NOMO-1 treated with DMSO at 0.1 percent for 48 hours (cell line): ENCODE measurements around the gene STRBP.
"Not testable (repeated sequence)": the region's sequence is repeated elsewhere in the genome, so short reads cannot be mapped to it uniquely, and the experiment has no call there.

Experiments used
- DNase-seq: peaks from one replicate; lab custom pipeline; 2025; ENCODE audit not compliant: unreplicated experiment; lab: John Stamatoyannopoulos, UW

The STRBP gene

DNA sequence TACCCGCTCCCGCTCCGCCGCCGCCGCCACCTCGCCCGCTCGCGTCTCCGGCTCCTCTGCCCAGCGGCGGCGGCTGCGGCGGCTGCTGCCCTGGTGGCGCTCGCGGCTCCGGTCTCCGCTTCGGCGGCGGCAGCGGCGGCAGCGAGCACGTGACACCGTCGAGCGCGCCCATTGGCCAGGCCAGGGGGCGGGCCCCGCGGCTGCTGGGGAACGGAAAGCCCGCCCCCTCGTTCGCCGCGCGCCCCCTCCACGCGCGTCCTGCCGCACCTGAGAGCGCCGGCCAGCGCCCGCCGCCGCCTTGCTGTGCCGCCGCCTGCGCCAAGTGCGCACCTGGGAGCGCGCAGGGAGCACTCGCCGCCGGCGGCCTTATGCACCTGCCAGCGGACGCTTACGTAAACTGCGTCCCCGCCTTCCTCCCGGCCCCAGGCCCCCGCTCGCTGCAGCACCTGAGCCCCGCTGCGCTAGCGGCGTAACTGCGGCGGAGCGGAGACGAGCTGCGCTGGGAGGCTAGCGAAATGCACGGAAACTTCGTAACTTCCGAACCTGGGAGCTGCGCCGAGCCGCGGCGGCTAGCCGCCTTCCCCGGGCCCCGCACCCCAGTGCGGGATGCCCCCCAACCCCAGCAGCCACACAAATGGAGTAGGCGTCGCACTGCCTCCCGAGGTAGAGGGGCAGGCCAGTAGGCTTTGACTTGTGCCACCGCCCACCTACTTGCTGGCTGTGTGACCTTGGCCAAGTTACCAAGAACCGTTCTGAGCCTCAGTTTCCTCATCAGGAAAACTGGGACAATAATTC lies at the start of gene STRBP:
Gene STRBP, minus strand, starts transcription at position 122 of the 795 bp plus-strand sequence. CDS start 84,452 bp downstream, outside the sequence.
- peak; percentile 79 for DNase-seq

- peak; percentile 84 for DNase-seq
Observed at GRCh38 chr9:123316053-123316718, 47.8 kb upstream of the STRBP start.

DNA sequence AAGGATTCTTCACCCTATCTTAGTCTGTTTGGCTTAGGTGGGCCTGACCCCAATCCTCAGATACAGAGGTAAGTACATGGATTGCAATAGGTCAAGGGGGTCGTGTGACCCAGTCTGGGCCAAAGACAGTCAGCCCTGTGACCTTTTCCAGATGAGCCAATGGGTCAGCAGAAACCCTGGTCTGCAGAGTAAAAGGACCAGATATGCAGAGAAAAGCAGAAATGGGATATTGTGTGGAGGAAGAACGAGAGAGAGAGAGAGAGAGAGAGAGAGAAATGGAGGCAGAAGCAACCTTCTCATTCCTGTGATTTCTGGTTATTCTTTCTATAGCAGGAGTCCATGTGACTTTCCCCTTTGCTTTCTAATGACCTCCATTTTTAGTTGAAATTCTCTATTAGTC lies 47.2 kb upstream of the STRBP start:
- no peak for DNase-seq

DNA sequence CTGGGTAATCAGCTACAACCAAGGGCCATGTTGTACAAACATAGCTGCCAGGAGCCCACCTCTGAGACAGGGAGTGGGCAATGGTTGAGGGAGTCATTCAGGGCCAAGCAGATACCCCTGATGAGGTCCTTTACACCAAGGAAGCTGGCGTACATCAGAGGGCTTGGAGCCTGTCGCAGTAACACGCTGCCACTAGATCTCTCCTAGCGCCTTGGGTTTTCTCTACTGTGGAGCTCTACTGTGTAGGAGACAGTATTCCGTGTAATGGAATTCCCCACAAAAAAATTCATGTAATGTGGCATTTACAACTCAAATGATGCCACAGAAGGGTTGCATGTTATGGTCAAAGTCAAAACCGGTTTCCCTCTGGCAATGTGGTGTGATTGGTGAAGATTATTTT lies 46.2 kb upstream of the STRBP start:
- no peak for DNase-seq

DNA sequence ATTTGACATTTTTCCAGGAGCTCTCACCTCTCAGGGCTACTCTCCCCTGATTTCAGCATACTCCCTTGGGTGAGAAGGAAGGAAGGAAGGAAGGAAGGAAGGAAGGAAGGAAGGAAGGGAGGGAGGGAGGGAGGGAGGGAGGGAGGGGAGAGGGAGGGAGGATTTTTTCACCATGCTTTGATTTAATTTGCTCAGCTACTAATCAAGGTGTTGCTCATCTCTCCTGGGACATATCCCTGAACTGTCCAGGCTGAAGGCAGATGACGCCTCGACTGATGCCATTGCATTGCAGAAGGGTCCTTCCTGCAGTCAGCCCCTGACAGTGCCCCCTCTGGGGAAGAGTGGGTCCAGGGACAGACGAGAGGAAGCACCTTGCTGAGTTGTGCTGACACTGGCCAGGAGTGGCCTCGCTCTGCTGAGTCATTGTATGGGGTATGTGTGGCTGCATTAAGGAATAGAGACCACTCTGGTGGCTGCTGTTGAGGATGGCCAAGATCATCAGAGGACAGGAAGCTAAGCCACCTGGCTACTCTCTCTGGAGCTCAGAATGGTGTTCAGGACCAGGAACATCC lies 44.0 kb upstream of the STRBP start:
- no peak for DNase-seq

DNA sequence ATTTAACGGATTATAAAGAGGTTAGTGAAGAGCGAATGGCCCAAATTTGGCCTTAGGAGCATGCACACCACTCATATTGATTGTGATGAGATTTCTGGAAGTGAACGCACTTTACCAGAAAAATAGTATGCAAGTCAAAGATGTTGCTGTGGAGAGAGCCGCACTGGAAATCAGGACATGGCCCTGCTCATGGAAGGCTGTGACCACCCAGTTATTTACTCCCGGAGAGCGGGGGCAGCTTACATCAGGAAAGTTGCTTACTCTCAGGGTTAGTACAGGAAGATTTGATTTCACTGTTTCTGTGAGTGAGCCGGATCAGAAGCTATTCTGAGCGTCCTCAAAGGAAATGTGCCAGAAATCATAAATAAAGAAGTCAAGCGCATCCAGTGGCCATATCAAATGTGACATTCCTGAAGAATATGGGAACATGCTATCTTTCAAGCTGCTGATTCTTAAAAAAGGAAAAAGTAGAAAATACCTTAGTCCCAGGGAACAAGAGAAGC lies 42.9 kb upstream of the STRBP start:
- no peak for DNase-seq

DNA sequence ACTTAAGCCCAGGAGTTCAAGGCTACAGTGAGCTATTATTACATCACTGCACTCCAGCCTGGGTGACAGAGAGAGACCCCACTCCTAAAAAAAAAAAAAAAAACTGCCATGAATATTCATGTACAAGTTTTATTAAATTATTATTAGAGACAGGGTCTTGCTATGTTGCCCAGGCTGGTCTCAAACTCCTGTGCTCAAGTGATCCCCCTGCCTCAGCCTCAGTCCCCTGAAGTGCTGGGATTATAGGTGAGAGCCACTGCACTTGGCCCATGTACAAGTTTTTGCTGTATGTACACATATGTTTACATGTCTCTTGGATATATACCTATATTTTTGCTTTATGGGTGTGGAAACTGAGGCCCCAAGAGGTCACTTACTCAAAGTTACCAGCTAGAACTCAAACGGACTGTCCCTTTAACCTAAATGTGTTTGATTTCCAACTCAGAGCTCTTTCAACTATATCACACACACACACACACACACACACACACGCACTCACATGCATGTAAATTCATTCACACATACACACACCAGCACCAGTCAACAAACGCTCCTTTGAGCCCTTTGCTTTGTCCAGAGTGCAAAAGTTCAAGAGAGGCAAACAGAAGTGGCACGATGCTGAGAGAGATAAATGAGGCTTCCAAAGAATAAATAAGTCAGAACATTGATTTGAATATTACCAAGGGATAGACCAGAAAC lies 42.3 kb upstream of the STRBP start:
- DNase-seq, result no peak

- no peak for DNase-seq
Observed at GRCh38 chr9:123309611-123310010, 41.2 kb upstream of the STRBP start.

DNA sequence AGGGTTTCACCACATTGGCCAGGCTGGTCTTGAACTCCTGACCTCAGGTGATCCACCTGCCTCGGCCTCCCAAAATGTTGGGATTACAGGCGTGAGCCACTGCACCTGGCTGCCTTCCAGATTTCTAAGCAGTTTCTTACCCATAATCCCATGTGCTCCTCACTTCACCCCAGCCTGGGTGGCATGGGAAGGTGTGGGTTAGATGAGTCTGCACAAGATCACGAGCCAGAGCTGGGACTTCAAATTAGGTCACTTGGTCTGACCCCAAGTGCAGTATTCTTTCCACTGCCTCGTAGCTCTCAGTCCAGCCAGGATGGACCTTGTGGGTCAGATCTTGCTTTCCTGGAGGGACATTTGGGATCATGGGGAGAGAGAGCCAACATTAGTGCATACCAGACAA lies 37.5 kb upstream of the STRBP start:
- no peak for DNase-seq

- no peak for DNase-seq
Observed at GRCh38 chr9:123304340-123304691, 35.9 kb upstream of the STRBP start.

DNA sequence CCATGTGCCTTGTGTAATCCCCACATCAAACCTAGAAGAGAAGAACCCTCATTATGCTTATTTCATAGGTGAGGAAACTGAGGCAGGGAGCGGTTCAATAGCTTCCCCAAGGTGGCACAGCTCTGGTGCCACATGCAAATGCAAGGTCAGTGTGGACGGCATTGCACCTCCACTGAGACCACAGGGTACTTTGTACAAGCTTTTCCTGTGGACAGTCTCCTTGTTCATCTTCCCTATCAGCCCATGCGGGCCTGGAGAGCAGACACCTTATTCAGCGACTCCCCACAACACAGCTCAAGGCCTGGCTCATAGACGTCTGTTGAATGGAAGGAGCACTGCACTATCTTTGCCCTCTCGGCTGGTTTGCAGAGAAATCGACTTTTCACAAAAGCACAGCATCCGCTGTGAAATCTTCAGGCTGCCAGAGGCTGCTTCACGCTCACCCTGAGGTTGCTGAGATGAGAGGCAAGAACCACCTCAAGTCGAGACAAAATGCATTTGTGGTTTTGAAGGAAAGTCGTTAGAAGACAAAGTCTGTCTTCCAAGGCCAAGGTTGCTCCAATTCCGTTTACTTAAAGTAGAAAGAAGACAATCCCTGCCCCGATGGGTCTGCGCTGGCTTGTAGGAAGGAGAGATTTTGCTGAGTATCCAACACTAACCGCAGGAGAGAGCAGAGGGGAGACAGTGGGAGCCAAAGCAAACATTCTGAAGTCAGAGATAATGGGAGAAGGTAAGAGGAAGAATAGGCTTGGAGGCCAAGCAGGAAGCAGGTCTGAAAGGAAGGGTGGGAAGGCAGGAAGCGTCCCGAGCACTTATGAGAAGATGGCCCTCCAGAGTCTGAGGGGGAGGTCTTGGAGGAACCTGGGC lies 34.2 kb upstream of the STRBP start:
- DNase-seq, result no peak

DNA sequence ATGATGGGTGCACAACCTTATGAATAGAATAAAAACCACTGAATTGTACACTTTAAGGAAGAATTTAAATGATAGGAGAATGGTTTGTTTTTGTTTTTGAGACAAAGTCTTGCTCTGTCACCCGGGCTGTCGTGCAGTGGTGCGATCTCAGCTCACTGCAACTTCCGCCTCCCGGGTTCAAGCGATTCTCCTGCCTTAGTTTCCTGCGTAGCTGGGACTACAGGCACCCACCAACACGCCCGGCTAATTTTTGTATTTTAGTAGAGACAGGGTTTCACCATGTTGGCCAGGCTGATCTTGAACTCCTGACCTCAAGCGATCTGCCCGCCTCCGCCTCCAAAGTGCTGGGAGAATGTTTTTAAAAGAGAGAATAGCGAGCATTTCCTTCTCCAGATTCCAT lies 33.5 kb upstream of the STRBP start:
- not testable (repeated sequence) for DNase-seq

- DNase-seq, result no peak
Observed at GRCh38 chr9:123300554-123300953, 32.2 kb upstream of the STRBP start.

DNA sequence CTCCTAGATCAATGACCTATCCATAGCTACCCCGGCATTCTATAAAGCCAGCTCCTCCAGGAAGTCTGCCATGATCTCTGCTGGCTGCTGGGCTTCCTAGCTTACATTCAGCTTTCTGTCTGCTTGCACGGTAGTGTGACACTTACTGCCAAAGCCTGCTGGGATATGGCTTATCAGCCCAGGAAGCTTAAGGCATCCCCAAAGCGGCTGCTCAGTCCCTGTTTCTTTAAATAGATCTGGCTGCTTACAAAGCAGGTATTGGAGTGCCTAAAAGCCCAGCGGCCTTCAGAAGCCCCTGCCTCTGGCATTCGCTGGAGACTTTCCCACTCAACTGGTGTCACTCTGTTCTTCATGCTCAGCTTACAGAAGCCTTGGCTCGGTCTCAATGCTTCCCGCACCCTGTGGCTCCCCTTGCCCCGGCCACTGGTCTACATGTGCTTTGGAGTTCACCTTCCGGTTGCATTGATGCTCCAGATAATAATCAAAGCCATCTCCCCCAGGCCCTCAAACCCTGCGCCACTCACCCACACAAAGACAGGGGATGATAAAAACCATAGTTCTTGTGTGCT lies 31.3 kb upstream of the STRBP start:
- DNase-seq, result no peak

- no peak for DNase-seq
Observed at GRCh38 chr9:123296174-123296573, 27.8 kb upstream of the STRBP start.

DNA sequence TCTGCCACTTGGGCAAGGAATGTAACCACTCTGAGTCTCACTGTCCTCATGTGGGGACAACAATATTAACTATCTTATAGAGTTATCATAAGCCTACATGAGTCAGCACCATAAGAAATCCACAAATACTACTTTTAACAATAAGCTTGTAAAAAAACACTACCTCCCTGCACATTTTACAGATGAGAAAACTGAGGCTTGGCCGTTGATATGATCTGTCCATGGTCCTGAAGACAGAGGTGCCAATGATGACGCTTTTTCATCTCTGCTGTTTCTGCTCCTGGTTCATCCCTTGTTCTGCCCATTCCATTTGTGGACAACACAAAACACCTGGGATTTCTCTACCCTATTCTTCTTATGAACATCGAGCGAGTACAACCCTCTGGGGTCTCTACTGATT lies 23.4 kb upstream of the STRBP start:
- DNase-seq, result no peak

DNA sequence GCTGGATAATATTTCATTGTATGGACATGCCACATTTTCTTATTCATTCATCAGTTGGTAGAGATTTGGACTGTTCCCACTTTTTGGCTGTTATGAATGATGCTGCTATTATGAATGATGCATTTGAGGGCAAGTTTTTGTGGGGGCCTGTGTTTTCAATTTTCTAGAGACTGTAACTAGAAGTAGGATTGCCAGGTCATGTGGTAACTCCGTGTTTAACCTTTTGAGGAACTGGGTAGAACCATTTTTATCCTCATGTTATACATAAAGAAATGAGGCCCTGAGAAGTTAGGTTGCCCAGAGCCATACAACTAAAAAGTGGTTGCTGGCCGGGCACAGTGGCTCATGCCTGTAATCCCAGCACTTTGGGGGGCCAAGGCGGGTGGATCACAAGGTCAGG lies 22.4 kb upstream of the STRBP start:
- DNase-seq, result peak; percentile 22

DNA sequence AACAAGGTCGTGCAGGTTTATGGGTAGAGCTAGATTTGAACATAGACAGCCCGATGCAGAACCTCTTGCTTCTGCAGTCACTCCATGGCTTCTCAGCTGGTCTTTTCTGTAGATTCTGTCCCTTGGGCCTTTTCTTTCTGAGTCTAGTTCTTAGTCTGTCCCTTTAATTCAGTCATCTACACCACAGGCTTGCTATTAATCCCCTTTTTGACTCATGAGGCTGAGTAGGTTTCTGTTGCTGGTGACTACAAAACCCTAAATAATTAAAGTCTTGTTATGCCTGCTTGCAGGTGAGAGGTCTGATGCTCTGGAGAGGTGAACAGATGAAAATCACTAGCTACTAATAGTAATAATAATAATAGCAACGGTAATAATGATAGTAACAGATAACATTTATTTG lies 19.3 kb upstream of the STRBP start:
- no peak for DNase-seq

- DNase-seq, result no peak
Observed at GRCh38 chr9:123286324-123286723, 17.9 kb upstream of the STRBP start.

DNA sequence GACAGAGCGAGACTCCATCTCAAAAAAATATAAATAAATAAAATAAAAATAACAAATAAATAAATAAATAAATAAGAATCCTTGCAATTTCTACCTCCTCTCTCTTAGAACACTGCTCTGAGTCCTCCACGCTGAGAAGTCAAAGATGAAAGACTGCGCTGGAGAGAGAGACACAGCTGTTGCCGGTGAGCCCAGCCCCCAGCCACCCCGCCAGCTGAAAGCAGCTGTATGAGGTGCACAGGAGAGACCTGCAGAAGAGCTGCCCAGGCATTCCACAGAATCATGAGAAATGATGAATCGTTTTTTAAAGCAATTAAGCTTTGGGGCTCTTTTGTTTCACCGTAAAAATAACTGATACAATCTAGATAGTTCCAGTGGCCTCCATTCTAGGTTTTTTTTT lies 16.3 kb upstream of the STRBP start:
- DNase-seq, result no peak
